Tibial artery (tissue), 4 donors: ENCODE data around the gene ANO6.

ENCODE experiments used
- DNase-seq, 2 donors: peaks; one replicate each; pipeline ENCODE4 v3.0.0-alpha.2; 2019
- H3K27ac ChIP-seq, 2 donors: fragments of 200-600 bp; sonication (generic) in 1 of 2; 1 replicate in 1 of 2; 2 replicates in 1 of 2; pipeline ENCODE4 v1.5.1; 2018 to 2019; ENCODE audit warnings: mild to moderate bottlenecking in 1 of 2
- H3K27me3 ChIP-seq, 2 donors: fragments of 200-600 bp; sonication (generic) in 1 of 2; one replicate each; pipeline versions ENCODE4 v1.5.1 to v1.6.0; 2016 to 2019
- H3K36me3 ChIP-seq, 3 donors: fragments of 200-600 bp; sonication (generic) in 2 of 3; one replicate each; pipeline ENCODE4 v1.5.1; 2016 to 2019; ENCODE audit warnings: mild to moderate bottlenecking in 2 of 3
- H3K4me1 ChIP-seq, 4 donors: fragments of 200-600 bp; sonication (generic) in 2 of 4; 1 replicate in 3 of 4; 2 replicates in 1 of 4; pipeline ENCODE4 v1.5.1; 2016 to 2019
- H3K4me3 ChIP-seq, 2 donors: fragments of 200-600 bp; sonication (generic) in 1 of 2; 1 replicate in 1 of 2; 2 replicates in 1 of 2; pipeline ENCODE4 v1.5.1; 2018 to 2019; ENCODE audit warnings: mild to moderate bottlenecking in 2 of 2
- H3K9me3 ChIP-seq, 3 donors: fragments of 200-600 bp; sonication (generic) in 1 of 3; one replicate each; pipeline ENCODE4 v1.5.1; 2016 to 2019
- intact Hi-C: fragments of 100-400 bp; cut with DNase I; formaldehyde crosslinking; loops from one replicate; pipeline ENCODE4 v1.15.0; 2023; ENCODE audit warnings: low total_unique reads
- TF ChIP-seq, protein P1 (sequence below), 2 experiments: fragments of 200-600 bp in 1 of 2; fragments of 450-650 bp in 1 of 2; IDR thresholded peaks; one replicate each; pipeline ENCODE4 v1.5.1; 2017 to 2019; ENCODE audit warnings: antibody characterized with exemption in 2 of 2, mild to moderate bottlenecking in 1 of 2, moderate library complexity in 1 of 2

ANO6 gene

DNA sequence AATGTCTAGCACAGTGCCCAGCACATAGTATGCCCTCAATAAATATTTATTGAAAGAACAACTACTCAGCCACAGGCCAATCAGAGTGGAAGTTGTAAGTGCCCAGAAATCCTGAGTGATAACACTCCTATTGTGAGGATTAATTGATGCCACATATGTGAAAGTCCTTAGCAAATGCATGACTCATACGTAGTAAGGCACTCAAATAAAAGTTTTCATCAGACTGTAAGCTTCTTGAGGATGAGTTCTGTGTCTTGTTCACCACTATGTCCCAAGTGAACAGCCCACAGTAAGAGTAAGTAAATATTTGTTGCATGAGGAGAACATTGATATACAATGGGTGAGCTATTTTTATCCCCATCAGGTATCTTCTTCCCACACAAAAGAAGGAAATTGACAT lies 24.7 kb upstream of the ANO6 start:
- Histone ChIP-seq H3K27ac (no peak overlapping the region), H3K4me3 (no peak overlapping the region), H3K27me3 (no peaks in the 10 kb centered on the region), H3K4me1 (no peaks in the 10 kb centered on the region), H3K36me3 (no peaks in the 10 kb centered on the region), H3K9me3 (no peaks in the 10 kb centered on the region)
- intact Hi-C loops = no loop called here
- TF ChIP-seq, protein P1, sequence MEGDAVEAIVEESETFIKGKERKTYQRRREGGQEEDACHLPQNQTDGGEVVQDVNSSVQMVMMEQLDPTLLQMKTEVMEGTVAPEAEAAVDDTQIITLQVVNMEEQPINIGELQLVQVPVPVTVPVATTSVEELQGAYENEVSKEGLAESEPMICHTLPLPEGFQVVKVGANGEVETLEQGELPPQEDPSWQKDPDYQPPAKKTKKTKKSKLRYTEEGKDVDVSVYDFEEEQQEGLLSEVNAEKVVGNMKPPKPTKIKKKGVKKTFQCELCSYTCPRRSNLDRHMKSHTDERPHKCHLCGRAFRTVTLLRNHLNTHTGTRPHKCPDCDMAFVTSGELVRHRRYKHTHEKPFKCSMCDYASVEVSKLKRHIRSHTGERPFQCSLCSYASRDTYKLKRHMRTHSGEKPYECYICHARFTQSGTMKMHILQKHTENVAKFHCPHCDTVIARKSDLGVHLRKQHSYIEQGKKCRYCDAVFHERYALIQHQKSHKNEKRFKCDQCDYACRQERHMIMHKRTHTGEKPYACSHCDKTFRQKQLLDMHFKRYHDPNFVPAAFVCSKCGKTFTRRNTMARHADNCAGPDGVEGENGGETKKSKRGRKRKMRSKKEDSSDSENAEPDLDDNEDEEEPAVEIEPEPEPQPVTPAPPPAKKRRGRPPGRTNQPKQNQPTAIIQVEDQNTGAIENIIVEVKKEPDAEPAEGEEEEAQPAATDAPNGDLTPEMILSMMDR (IDR thresholded peaks at IDR 0.05) = no peak
- DNase-seq = no peak

DNA sequence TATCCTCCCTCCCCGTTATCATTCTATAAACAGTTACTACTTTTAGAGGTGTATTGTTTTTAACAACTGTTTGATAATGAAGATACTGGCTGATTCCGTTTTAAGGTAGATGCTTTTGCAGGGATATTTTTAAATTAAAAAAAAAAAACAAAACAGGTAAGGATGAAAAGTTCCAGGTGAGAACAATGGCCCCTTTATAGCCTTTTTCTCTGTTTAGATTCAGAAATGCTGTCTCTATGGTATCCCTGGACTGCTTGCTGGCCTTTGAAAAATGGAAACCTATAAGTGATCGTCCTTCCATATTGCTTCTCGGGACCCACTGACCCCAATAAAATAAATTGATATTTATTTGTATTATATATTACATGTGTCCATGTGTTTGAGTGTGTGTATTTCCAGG lies 23.2 kb upstream of the ANO6 start:
- no peaks in the 10 kb centered on the region for H3K9me3 ChIP-seq
- DNase-seq = no peak
- TF ChIP-seq, protein P1 (IDR thresholded peaks at IDR 0.05) = no peak
- H3K36me3 ChIP-seq = no peaks in the 10 kb centered on the region
- intact Hi-C loops = no loop called here
- no peak overlapping the region for H3K4me3 ChIP-seq
- no peaks in the 10 kb centered on the region for H3K4me1 ChIP-seq
- H3K27me3 ChIP-seq = no peaks in the 10 kb centered on the region
- no peak overlapping the region for H3K27ac ChIP-seq

DNA sequence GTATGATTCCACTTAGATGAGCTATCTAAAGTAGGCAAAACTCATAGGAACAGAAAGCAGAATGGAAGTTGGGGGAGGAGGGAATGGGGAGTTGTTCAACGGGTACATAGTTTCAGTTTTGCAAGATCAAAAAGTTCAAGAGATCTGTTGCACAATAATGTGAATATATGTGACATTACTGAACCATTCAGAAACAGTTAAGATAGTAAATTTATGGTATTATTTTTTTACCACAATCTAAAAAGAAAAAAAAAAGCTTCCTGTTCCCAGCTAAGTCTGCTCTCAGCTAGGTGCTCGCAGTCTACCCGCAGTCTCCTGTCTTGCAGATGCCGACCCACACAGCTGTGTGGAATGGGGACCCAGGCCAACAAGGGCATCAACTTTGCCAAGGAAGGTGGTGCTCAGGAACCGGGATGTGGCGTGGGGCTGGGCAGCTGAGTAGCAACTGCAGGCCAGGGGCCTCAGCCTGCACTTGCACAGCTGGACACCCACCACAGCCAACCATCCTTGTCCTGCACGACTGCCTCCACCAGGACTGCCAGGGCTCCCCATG lies 15.3 kb upstream of the ANO6 start:
- Histone ChIP-seq H3K27ac (no peak overlapping the region), H3K4me3 (no peak overlapping the region), H3K4me1 (no peaks in the 10 kb centered on the region), H3K27me3 (no peaks in the 10 kb centered on the region), H3K36me3 (no peaks in the 10 kb centered on the region), H3K9me3 (no peaks in the 10 kb centered on the region)
- intact Hi-C loops = no loop called here
- TF ChIP-seq, protein P1 (IDR thresholded peaks at IDR 0.05) = no peak
- no peak for DNase-seq

DNA sequence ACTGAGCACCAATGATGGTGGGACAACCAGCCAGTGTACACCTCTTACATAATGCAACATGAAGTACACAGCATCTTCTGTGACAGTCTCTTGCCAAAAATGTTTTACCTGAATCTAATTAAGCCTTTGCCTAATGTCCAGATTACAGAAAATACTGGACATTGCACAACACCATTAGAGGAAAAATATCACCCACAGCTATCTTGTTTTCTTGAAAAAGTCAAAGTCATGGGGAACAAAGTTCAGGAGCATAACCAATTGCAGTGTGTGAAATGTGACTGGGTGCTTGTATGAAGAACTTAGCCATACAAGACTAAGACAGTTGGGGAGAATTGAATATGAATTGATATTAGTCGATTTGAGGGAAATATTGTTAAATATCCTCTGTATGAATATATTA lies 12.1 kb upstream of the ANO6 start:
- TF ChIP-seq, protein P1 (IDR thresholded peaks at IDR 0.05) = no peak
- DNase-seq = no peak
- intact Hi-C loops = no loop called here
- Histone ChIP-seq H3K36me3 (no peaks in the 10 kb centered on the region), H3K4me1 (no peaks in the 10 kb centered on the region), H3K4me3 (no peak overlapping the region), H3K9me3 (no peaks in the 10 kb centered on the region), H3K27ac (no peak overlapping the region), H3K27me3 (no peaks in the 10 kb centered on the region)

DNA sequence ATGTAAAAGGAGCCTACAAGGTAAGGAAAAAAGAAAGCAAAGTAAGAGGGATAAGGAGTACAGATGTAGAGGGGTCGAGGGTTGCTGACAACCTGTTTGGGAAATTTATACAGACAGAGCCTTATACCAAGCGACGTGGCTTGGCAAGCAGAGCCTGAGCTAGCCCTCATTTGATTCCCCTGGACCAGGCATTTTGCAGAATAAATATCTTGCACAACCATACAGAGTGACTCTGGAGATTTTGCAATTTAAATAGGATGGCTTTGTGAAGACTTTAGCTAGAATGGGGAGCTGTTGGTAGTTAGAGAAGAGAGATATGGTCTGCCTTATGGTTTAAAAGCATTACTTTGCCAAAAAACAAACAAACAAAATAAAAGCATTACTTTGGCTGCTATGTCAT lies 11.1 kb upstream of the ANO6 start:
- intact Hi-C loops = no loop called here
- TF ChIP-seq, protein P1 (IDR thresholded peaks at IDR 0.05) = no peak
- no peak overlapping the region for H3K27ac ChIP-seq

More for the DNA sequence above, 11.1 kb upstream of the ANO6 start:
- Histone ChIP-seq H3K36me3 (no peaks in the 10 kb centered on the region), H3K9me3 (no peaks in the 10 kb centered on the region), H3K4me3 (no peak overlapping the region), H3K27me3 (no peaks in the 10 kb centered on the region), H3K4me1 (no peaks in the 10 kb centered on the region)
- DNase-seq = no peak
